Fibroblast of peridontal ligament (primary cell): Measurements from ENCODE around the gene ATP9A.
"Not testable (repeated sequence)": the region's sequence is repeated elsewhere in the genome, so short reads cannot be mapped to it uniquely, and the experiment has no call there.

Experiments used
- DNase-seq: peaks from one replicate; pipeline ENCODE4 v3.0.0-alpha.2; 2010; ENCODE audit errors: extremely low read depth

Gene ATP9A

DNA sequence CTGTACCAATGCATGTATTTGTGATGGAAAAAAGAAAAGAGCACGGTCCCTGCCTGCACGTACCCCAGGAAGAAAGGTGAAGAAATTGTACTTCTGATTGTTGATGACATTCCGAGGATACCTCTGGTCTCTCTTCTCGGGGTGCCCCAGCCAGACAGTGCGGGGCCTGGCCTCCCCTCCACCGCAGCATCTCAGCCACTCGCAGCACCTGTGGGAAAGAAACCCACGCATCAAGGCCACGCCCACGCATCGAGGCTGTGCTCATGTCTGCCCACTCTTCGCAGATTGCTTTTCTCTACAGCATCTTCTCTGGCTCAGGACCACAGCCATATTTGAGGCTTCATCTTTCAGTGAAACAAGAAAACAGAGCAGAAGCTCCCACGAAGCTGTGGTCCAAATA is 38.4 kb downstream of the ATP9A start:
- no peak for DNase-seq

DNA sequence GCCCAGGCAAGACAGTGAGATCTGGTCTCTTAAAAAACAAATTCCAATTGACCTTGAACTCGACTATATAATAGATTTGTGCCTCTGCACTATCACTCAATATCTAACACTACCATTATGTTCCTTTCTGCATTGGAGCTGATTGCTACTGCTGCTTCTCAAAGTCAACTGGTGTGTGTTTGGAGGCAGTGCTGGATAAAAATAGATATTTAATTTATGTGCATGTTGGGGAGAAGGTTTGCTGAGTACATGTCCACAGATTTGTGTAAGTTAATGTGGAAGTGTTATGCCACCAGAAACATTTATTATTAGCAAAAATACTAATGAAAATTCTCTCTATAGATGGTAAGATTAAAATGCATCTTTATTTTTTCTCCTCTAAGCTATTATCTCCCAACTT is 39.5 kb downstream of the ATP9A start:
- no peak for DNase-seq

DNA sequence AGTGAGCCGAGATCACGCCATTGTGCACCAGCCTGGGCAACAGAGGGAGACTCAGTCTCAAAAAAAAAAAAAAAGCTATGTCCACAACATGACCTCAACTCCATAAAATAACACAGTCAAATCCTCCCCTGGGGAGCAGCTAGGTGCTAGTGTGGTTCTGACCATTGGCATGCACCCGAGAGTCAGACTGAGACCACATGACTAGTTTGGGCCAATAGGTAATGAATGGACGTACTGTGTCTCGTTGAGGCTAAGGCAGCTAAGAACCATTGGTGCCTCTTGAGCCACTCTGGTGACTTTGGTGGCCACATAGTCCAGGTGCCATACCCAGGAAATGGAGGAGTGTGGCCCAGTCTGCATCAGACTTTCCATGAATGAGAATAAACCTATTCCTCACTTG is 40.3 kb downstream of the ATP9A start:
- no peak for DNase-seq

DNA sequence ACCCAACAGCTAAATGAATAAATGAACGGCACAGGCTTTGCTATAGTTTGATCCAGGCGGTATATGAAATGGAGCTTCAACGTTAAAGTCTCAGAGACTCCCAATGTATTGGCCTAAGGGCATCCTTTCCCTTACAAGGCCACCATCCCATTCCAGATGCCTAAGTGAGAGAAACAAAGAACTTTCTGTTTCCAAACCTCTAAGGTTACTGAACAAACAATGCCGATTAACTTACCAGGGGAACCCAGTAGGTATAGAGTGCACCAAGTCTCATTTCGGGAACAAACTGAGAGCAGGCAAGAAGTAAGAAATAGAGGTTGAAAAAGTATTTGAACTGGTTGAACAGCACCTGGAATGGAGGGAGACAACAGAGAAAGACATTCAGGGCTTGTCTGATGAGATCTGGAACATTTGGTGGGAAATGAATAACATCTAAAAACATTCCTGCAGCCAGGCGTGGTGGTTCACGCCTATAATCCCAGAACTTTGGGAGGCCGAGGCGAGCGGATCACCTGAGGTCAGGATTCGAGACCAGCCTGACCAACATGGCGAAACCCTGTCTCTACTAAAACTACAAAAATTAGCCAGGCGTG is 42.5 kb downstream of the ATP9A start:
- no peak for DNase-seq

DNA sequence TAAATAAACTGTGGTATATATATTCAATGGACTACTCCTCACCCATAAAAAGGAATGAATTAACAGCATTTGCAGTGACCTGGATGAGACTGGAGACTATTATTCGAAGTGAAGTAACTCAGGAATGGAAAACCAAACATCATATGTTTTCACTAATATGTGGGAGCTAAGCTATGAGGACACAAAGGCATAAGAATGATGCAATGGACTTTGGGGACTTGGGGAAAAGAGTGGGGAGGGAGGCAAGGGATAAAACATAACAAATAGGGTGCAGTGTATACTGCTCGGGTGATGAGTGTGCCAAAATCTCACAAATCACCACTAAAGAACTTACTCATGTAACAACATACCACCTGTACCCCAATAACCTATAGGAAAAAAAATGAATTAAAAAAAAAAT is 45.2 kb downstream of the ATP9A start:
- not testable (repeated sequence) for DNase-seq

DNA sequence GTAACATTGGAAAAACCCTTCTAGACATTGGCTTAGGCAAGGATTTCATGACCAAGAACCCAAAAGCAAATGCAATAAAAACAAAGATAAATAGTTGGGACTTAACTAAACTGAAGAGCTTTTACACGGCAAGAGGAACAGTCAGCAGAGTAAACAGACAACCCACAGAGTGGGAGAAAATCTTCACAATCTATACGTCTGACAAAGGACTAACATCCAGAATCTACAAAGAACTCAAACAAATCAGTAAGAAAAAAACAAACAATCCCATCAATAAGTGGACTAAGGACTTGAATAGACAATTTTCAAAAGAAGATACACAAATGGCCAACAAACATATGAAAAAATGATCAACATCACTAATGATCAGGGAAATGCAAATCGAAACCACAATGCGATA is 45.9 kb downstream of the ATP9A start:
- DNase-seq, result not testable (repeated sequence)

DNA sequence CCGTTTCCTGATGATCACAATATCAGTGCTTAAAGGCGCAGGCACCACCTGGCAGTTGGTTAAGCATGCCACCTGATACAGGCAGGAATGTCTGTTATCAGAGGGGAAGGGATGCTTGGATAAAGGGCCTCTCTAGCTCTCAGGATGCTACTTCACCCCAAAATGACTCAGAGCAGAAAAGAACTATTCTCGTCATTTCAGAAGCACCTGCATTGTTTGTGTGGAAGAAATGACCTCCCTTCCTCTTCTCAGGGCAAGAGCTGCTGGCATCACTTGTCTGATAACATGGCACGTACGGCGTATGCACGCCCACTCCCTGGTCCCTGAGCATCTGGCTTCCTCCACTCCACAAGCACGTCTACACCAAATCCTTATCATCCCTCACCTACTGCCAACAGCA is 47.3 kb downstream of the ATP9A start:
- DNase-seq, result no peak

DNA sequence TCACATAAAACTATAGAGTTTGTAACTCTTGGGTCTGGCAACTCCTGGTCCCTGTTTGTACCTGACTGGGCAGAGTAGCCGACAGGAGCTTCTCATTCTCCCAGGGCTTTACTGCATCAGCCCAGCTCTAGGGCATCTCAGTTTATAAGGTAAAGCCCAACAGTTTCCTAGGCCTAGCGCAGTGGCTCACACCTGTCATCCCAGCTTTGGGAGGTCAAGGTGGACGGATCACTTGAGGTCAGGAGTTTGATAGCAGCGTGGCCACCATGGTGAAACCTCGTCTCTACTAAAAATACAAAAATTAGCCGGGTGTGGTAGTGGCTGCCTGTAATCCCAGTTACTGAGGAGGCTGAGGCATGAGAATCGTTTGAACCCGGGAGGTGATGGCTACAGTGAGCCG is 47.8 kb downstream of the ATP9A start:
- DNase-seq, result no peak

DNA sequence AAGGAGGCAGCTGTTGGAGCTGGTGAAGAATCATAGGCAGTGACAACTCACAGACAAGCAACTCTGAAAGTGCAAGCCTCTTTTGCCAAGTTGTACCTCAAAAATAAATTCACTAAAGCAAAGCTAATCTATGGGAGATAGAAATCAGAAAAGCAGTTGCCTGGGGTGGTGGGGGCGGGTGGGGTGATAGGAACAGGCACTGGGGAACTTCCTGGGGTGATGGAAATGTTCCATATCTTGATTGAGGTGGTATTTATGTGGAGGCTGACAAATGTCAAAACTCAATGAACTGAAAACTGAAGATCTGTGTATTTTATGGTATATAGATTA is 52.4 kb downstream of the ATP9A start:
- DNase-seq, result no peak

DNA sequence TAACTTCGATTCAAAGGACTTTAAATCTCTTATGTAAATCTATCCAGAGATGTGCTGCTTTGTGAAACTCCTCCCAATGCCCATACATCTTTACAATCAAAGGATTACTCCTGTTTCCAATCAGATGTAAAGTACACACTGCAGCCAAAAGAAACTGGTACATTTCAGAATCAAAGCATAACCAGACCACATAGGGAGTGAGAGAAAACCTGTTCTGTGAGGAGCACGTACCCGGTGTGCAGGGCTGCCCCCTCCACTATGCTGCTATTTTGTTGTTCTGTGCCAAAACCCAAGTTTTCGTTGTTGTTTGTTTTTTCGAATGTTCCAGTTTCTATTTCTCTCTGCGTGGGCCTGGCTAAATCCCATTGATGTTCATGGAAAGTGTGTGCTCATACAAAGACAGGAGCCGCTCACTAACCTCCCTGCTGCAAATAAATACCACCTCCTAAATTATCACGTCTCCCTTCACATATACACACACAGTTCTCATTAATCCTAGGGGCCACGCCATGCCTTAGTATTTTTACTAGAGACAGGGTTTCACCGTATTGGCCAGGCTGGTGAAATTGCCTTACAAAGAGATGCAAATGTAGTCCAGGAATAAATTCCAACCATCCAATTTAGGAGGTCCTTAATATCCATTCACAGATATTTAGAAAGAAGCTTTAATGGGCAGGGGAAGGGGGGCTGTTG is 52.9 kb downstream of the ATP9A start:
- no peak for DNase-seq

DNA sequence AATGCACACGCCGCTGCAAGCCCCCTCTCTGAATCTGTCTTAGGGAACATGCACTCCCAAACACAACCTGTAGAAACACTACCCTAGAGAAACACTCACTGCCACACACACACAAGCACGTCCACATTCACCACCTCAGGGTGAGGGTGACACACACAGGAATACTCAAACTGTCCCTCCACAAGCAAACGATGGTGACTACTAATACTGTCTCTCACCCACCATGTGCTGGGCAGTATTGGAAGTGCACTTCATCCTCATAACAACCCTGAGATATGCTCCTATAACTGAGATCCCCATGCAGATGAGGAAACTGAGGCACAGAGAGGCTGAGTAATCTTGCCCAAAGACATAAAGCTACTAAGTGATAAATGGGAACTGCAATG is 55.0 kb downstream of the ATP9A start:
- DNase-seq, result no peak

DNA sequence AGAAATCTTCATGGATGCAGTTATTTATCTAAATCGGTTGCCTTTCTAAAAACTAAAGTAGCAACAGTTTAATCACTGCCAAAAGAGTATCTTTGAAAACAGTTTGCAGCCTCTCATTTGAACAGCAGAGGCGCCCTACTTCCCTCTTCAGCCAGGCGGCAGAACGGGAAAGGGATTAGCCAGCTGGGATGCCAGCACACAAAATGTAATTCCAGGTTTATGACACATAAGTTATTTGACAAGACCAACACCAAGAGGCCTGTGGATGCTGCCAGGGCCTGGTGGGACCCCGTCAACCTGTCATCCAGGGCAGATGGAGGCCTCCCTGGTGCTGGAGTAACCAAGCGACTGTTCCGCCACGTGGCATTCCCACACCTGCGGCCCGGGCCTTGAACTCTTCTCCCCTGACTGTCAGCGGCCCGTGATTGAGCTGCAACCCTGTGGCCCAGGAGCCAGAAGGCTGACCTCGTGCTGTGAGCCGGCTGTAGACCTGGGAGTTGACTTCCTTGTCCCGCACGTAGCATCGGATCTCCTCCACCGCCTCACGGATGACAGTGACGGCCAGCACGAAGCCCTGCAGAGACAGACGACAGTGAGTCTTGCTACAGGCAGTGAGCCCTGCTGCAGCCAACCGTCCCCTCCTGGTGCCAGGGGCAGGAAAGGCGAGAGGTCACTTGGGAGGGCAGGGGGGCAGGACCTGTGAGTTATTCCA is 55.5 kb downstream of the ATP9A start:
- DNase-seq, result peak; percentile 24

DNA sequence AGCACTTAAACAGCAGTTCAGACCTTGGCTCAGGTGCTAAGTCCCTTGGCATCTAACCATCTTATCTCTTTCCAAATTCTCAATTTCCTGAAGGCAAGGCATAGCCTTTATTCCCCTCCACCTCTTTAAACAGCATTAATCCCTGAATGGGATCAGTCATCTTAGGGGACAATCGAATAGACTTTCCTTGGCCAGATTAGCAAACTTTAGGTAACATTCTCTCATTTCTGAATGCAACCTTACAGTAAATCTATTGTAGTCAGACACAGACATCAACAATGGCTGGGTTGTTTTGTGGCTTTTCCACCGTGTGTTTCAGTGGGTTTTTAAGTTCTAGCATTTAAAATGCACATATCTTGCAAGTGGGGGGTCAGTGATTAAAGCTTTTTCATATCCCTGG is 56.8 kb downstream of the ATP9A start:
- no peak for DNase-seq

DNA sequence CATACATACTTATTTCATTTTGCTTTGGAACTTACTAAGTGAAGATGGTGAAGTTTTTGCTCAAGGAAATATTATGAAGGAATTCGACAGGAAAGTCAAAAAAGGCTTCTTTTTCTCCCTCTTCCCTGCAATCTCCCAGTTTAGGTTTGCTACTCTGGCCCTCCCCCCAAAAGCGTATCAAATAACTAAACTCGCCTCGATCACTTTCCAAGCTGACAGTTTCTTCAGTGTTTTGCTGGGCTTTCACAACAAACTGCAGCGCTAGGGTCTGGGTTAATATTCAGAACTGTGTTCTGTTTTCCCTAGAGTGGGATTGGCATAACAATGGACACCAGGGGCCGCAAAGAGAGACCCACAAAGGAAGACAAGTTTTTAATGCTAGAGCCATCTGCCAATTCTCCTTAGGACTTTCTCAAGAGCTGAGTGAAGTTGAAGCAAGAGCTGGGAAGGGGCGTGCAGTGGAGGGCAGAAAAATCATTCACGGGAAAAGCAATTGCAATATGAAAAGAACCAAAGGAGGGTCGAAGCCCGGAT is 57.8 kb downstream of the ATP9A start:
- peak; percentile 25 for DNase-seq

DNA sequence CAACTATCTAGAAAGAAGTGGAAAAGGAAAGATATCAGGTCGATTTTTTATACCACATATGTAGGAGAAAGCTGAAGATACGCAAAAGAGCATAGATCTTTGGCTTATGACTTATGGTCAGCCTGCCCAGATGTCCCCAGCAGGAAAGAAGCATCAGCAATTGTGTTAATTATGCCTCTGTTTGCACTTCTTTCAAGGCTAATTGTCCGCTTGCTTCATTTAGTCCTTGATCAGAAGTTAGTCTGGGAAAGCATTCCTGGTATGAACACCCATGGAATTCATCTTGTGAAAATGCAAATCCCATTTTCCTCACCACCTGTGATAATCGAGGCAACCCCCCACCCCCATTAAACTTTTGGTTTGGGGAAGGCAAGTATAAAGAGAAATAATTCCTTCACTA is 62.8 kb downstream of the ATP9A start:
- no peak for DNase-seq

DNA sequence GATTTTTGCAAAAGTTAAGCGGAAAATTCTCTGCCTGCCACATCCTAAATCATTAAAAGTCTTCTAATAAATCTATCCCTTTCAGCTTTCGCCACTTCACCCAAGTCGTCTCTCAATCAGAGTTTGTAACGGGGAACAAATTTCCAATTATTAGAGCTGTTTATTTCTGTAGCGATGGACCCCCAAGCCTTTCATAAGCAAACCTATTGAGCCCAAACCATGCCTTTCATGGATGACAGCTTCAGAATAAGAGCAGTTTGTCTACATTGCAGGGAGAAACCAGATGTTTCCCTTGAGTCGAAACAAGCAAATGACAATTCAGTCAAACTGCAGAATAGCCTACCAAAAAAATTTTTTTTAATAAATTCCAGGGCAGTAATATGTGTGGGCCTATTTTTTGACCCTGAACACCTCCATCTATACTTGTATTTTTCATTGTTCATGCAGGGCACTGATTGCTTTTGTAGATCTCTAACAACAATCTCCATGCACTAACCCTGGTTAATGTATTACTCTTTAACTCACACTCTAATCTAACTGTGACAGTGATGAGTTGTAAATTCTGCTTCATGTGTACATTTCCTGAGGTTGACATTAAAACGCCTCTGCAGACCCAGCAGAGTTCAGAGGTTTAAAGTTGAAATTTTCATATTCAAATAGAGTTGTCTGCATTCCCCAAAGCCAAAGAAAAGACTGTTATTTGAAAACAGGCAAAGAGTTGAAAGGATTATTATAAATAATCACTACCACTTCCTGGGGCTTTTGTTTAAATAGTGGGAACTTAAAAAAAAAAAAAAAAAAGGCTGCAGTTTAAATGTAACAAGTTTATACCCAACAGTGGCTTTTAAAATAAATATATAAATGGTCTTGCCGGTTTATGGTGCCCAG is 64.5 kb downstream of the ATP9A start:
- no peak for DNase-seq

DNA sequence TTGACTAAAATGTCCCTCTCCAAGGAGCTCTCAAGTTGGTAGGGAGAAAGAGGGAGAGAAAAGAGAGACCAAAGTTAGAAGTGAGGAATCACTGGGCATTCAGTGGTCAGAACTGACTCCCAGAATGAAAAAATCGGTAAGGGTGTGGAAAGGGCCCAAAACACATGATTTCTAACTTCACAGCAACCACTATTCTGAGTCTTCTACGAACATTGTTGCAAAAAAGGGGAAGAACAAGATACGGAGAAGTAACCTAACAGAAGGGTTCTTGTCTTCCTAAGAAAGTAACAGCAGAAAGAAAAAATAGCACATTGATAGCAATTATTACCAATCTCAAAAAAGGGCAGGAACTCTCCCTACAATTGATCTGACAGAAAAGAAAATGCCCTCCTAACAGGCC is 65.6 kb downstream of the ATP9A start:
- no peak for DNase-seq

DNA sequence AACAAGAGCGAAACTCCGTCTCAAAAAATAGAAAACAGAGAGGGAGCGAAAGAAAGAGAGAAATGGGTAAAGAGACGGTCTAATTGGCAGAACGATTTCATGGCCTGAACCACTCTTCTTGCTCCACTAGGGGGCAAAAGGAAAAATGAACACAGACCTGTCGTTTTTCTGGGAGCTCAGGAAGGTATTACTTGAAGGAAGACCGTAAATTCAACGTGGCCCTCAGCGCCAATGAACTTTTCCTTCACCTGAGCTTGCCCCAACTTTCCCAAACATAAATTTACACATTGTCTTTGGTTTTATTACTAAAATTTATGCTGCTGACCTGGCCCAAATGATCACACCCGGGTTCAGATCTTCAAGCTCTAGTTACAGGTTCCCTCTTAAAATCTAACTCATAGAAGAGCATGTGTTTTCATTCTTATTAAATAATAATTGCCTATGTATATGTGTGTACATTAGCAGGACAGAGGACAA is 67.3 kb downstream of the ATP9A start:
- DNase-seq, result peak; percentile 47

DNA sequence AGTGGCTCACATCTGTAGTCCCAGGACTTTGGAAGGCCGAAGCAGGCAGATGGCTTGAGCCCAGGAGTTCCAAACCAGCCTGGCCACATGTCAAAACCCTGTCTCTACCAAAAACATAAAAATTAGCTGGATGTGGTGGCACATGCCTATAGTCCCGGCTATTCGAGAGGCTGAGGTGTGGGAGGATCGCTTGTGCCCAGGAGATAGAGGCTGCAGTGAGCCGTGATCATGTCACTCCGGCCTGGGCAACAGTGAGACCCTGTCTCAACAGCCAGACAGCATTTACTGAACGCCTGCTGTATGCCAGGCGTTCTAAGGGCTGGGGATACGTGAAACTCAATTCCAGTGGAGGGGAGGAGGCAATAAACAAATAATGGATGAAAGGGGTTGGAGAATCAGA is 69.9 kb downstream of the ATP9A start:
- DNase-seq, result no peak

DNA sequence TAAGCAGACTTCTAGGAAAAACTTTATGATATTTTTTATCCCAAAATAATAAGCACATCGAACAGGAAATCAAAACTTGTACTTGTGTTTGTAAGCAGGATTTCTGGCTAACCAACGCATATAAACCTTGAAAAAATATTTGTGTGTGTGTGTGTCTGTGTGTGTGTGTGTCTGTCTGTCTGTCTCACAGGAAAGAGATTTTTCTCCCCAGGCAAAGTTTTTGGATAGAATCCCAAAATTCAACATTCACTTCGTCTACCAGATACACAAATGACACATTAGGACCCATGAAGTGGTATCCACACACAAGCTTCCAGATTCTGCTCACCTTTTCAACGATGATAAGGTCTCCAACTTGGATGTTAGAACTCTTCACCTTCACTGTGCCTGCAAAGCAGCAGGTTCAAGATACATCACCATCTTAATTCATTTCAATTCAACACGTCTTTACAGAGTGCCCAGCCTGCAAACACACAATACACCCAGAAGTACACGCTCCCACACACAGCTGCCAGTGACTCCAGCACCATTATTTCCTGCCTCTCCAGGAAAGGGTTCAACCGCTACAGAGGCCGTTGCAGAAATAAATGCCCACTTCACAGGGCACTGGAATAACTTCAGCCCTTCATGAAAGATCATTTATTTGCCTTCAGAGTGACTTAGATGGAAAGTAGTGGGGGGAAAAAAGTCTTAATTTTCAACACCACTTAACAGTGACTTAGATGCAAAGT is 70.9 kb downstream of the ATP9A start:
- peak; percentile 16 for DNase-seq

DNA sequence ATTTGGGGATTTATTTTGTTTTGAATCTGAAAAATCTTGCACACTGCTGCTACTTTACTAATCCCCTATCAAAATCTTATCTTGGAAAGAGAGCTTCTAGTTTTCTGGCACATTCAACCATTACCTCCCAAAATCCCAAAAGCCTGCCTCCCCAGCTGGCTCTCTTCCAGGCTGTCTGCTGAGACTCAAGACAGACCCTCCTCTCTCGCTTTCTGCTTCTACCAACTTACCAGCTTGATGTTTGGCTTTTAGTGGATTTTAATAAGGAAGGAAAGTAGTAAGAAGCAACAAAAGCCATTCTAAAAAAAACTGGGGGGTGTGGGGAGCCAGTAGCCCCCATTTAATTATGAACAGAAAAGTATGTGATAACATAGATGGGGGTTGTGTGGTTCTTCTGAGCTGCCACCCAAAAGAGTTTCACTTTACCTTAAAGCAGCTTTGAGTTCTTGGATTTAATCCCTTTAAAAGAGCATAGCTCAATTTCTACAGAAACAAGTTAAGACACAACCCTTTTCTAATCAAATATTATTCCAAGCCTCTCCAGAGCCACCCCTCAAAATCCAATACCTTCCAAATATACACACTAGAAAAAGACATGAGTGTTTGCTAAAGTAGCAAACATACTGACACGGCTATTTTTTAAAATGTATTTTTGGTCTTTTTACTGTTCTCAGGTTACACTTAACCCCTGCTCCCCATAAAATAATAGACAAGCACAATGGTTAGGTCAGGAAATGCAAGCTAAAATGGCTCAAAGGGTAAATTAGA is 71.7 kb downstream of the ATP9A start:
- peak; percentile 42 for DNase-seq
